WTC11 (cell line): ENCODE results near the gene RBPMS2.

Source experiments
- E2F5 ChIP-seq: sonication (generic); formaldehyde crosslinking; IDR thresholded peaks from 2 replicates; pipeline ENCODE4 v1.8.1; 2022; ENCODE audit warnings: mild to moderate bottlenecking, moderate library complexity, missing genetic modification reagents
- GRHL2 ChIP-seq: fragments of 250-450 bp; sonication (Bioruptor Pico); IDR thresholded peaks from 2 replicates; pipeline ENCODE4 v1.8.0; 2022; ENCODE audit warnings: mild to moderate bottlenecking, moderate library complexity; ENCODE audit not compliant: insufficient replicate concordance, severe bottlenecking
- JUN ChIP-seq: sonication (generic); formaldehyde crosslinking; IDR thresholded peaks from 2 replicates; pipeline ENCODE4 v1.8.0; 2023; ENCODE audit warnings: mild to moderate bottlenecking, missing genetic modification reagents
- MLX ChIP-seq: sonication (generic); formaldehyde crosslinking; IDR thresholded peaks from 2 replicates; pipeline ENCODE4 v1.8.1; 2023; ENCODE audit warnings: mild to moderate bottlenecking, missing genetic modification reagents, moderate library complexity
- NFYB ChIP-seq: sonication (generic); formaldehyde crosslinking; conservative IDR thresholded peaks from 2 replicates; pipeline ENCODE4 v1.8.0; 2022; ENCODE audit warnings: low read depth, missing genetic modification reagents
- SMAD4 ChIP-seq: sonication (generic); formaldehyde crosslinking; IDR thresholded peaks from 2 replicates; pipeline ENCODE4 v1.8.0; 2022; ENCODE audit warnings: mild to moderate bottlenecking, missing genetic modification reagents
- TF ChIP-seq, protein P1 (sequence below): fragments of 200-600 bp; IDR thresholded peaks from 2 replicates; pipeline ENCODE4 v1.8.0; 2022; ENCODE audit warnings: antibody characterized with exemption
- TF ChIP-seq, protein P2 (sequence below): sonication (generic); formaldehyde crosslinking; IDR thresholded peaks from 2 replicates; pipeline ENCODE4 v1.8.1; 2022; ENCODE audit warnings: missing genetic modification reagents, borderline replicate concordance

- TF ChIP-seq SMAD4 (CRISPR knock-in tag) (no peak), JUN (CRISPR knock-in tag) (no peak), E2F5 (CRISPR knock-in tag) (no peak), MLX (CRISPR knock-in tag) (no peak), GRHL2 (no peak), NFYB (CRISPR knock-in tag) (no peak)
- TF ChIP-seq, protein P1, sequence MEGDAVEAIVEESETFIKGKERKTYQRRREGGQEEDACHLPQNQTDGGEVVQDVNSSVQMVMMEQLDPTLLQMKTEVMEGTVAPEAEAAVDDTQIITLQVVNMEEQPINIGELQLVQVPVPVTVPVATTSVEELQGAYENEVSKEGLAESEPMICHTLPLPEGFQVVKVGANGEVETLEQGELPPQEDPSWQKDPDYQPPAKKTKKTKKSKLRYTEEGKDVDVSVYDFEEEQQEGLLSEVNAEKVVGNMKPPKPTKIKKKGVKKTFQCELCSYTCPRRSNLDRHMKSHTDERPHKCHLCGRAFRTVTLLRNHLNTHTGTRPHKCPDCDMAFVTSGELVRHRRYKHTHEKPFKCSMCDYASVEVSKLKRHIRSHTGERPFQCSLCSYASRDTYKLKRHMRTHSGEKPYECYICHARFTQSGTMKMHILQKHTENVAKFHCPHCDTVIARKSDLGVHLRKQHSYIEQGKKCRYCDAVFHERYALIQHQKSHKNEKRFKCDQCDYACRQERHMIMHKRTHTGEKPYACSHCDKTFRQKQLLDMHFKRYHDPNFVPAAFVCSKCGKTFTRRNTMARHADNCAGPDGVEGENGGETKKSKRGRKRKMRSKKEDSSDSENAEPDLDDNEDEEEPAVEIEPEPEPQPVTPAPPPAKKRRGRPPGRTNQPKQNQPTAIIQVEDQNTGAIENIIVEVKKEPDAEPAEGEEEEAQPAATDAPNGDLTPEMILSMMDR, result no peak
- TF ChIP-seq, protein P2, sequence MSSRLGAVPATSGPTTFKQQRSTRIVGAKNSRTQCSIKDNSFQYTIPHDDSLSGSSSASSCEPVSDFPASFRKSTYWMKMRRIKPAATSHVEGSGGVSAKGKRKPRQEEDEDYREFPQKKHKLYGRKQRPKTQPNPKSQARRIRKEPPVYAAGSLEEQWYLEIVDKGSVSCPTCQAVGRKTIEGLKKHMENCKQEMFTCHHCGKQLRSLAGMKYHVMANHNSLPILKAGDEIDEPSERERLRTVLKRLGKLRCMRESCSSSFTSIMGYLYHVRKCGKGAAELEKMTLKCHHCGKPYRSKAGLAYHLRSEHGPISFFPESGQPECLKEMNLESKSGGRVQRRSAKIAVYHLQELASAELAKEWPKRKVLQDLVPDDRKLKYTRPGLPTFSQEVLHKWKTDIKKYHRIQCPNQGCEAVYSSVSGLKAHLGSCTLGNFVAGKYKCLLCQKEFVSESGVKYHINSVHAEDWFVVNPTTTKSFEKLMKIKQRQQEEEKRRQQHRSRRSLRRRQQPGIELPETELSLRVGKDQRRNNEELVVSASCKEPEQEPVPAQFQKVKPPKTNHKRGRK (CRISPR knock-in tag), result no peak
Measured at GRCh38 chr15:64720188-64720587, 55.2 kb downstream of the RBPMS2 start.
